HepG2 (cell line): ENCODE results near the gene GJC2. TPM values are rescaled to one million over a fixed set of nuclear protein-coding genes. Genes with fewer than 3 reads are reported as not detected.

ENCODE experiments used
- CBX1 ChIP-seq: IDR thresholded peaks from one replicate; pipeline ENCODE4 v1.6.1; 2016; ENCODE audit warnings: antibody characterized with exemption, low read depth
- GZF1 ChIP-seq: sonication (generic); formaldehyde crosslinking; IDR thresholded peaks from 2 replicates; pipeline ENCODE4 v1.5.1; 2020; ENCODE audit warnings: mild to moderate bottlenecking, missing genetic modification reagents
- IRF2 ChIP-seq: IDR thresholded peaks from 2 replicates; pipeline ENCODE4 v1.6.1; 2018; ENCODE audit warnings: missing genetic modification reagents, missing compliant biosample characterization
- KLF11 ChIP-seq: IDR thresholded peaks from 2 replicates; pipeline ENCODE4 v1.6.1; 2016; ENCODE audit warnings: missing compliant biosample characterization
- MIER3 ChIP-seq: IDR thresholded peaks from 2 replicates; pipeline ENCODE4 v1.6.1; 2016; ENCODE audit warnings: missing compliant biosample characterization, borderline replicate concordance
- MTA1 ChIP-seq: sonication (generic); formaldehyde crosslinking; IDR thresholded peaks from 2 replicates; pipeline ENCODE4 v1.4.0; 2020; ENCODE audit warnings: missing genetic modification reagents, mild to moderate bottlenecking, borderline replicate concordance
- MYPOP ChIP-seq: sonication (generic); formaldehyde crosslinking; IDR thresholded peaks from 2 replicates; pipeline ENCODE4 v1.8.1; 2023; ENCODE audit warnings: mild to moderate bottlenecking, moderate library complexity, missing genetic modification reagents
- NCOR1 ChIP-seq: fragments of 200-600 bp; sonication (generic); IDR thresholded peaks from 2 replicates; pipeline ENCODE4 v1.7.0; 2017; ENCODE audit warnings: antibody characterized with exemption, low read length, borderline replicate concordance
- SP140L ChIP-seq: sonication (generic); formaldehyde crosslinking; IDR thresholded peaks from 2 replicates; pipeline ENCODE4 v1.4.0; 2020; ENCODE audit warnings: missing genetic modification reagents, borderline replicate concordance
- TERF1 ChIP-seq: sonication (generic); formaldehyde crosslinking; IDR thresholded peaks from 2 replicates; pipeline ENCODE4 v1.8.0; 2022; ENCODE audit warnings: mild to moderate bottlenecking, missing genetic modification reagents, moderate library complexity
- ZFP1 ChIP-seq: IDR thresholded peaks from 2 replicates; pipeline ENCODE4 v1.6.1; 2016
- ZNF136 ChIP-seq: sonication (generic); formaldehyde crosslinking; IDR thresholded peaks from 2 replicates; pipeline ENCODE4 v1.8.1; 2022; ENCODE audit warnings: low read depth, mild to moderate bottlenecking, moderate library complexity, missing genetic modification reagents
- ZNF24 ChIP-seq: fragments of 450-650 bp; IDR thresholded peaks from 2 replicates; pipeline ENCODE4 v1.6.1; 2017; ENCODE audit warnings: antibody characterized with exemption, mild to moderate bottlenecking
- ZNF331 ChIP-seq: sonication (generic); formaldehyde crosslinking; IDR thresholded peaks from 2 replicates; pipeline ENCODE4 v1.4.0; 2020; ENCODE audit warnings: missing genetic modification reagents
- ZNF383 ChIP-seq: sonication (generic); formaldehyde crosslinking; IDR thresholded peaks from 2 replicates; pipeline ENCODE4 v1.4.0; 2020; ENCODE audit warnings: missing genetic modification reagents, mild to moderate bottlenecking, borderline replicate concordance
- ZNF550 ChIP-seq: sonication (generic); formaldehyde crosslinking; IDR thresholded peaks from 2 replicates; pipeline ENCODE4 v1.4.0; 2020; ENCODE audit warnings: mild to moderate bottlenecking, missing genetic modification reagents, borderline replicate concordance
- ZNF558 ChIP-seq: sonication (generic); formaldehyde crosslinking; IDR thresholded peaks from 2 replicates; pipeline ENCODE4 v1.9.0; 2022; ENCODE audit warnings: mild to moderate bottlenecking, missing genetic modification reagents, borderline replicate concordance
- ZNF577 ChIP-seq: sonication (generic); formaldehyde crosslinking; IDR thresholded peaks from 2 replicates; pipeline ENCODE4 v1.4.0; 2020; ENCODE audit warnings: mild to moderate bottlenecking, low read depth, missing genetic modification reagents, borderline replicate concordance
- ZNF768 ChIP-seq: sonication (generic); formaldehyde crosslinking; IDR thresholded peaks from 2 replicates; pipeline ENCODE4 v1.4.0; 2020; ENCODE audit warnings: missing genetic modification reagents
- ZNF878 ChIP-seq: sonication (generic); formaldehyde crosslinking; IDR thresholded peaks from 2 replicates; pipeline ENCODE4 v1.8.1; 2023; ENCODE audit warnings: mild to moderate bottlenecking, missing genetic modification reagents, moderate library complexity
- polyA plus RNA-seq, 8 experiments: library from polyadenylated mRNA; depleted of rRNA in 3 of 8; stranded (reverse) in 7 of 8; unstranded in 1 of 8; fragments of >200 nt; fragmentation: Illumina TruSeq in 4 of 8; extraction: Trizol in 4 of 8; gene quantifications; 2 replicates each; pipeline versions ENCODE4 v1.2.1 to v1.2.3, GENCODE V29; 2011 to 2016; ENCODE audit warnings: low read depth in 4 of 8, missing spikeins in 1 of 8, mixed read lengths in 1 of 8; ENCODE audit not compliant: insufficient read depth in 1 of 8
- total RNA-seq, 5 experiments: library from RNA; depleted of rRNA; stranded (reverse); fragments of >200 nt; fragmentation: Illumina TruSeq; extraction: Trizol; gene quantifications; 2 replicates each; pipeline ENCODE4 v1.2.3, GENCODE V29; 2016; ENCODE audit warnings: low read depth in 1 of 5
- TF ChIP-seq, protein P1 (sequence below): IDR thresholded peaks from 2 replicates; pipeline ENCODE4 v1.6.1; 2012; ENCODE audit warnings: low read depth, low read length, improper control_type of control experiment
- TF ChIP-seq, protein P2 (sequence below): sonication (generic); formaldehyde crosslinking; conservative IDR thresholded peaks from 2 replicates; pipeline ENCODE4 v1.8.0; 2022; ENCODE audit warnings: low read depth, missing genetic modification reagents
- TF ChIP-seq, protein P3 (sequence below): sonication (generic); formaldehyde crosslinking; IDR thresholded peaks from 2 replicates; pipeline ENCODE4 v1.5.0; 2020; ENCODE audit warnings: missing genetic modification reagents

Gene GJC2
- total and polyA plus RNA-seq, 2 of the 13 experiments (the other 11 are each of a cell fraction or from before 2014, with no cell fraction given) = 1.6 to 3.8 TPM

- TF ChIP-seq ZNF878 (CRISPR knock-in tag) (peak; percentile 67; the same call in 1 of the 2 replicates), IRF2 (CRISPR knock-in tag) (peak; percentile 95), ZNF136 (CRISPR knock-in tag) (peak; percentile 85; the same call in 1 of the 2 replicates), MIER3 (peak; percentile 75; the same call in 1 of the 2 replicates), MTA1 (CRISPR knock-in tag) (peak; percentile 74; the same call in 1 of the 2 replicates), GZF1 (CRISPR knock-in tag) (peak; percentile 97), ZNF24 (no peak), ZNF558 (CRISPR knock-in tag) (no peak), ZNF550 (CRISPR knock-in tag) (no peak), NCOR1 (no peak), CBX1 (peak; percentile 69), MYPOP (CRISPR knock-in tag) (peak; percentile 75; the same call in 1 of the 2 replicates), ZNF331 (CRISPR knock-in tag) (peak; percentile 87), ZFP1 (CRISPR knock-in tag) (peak; percentile 56; the same call in 1 of the 2 replicates), ZNF768 (0 out of 2 replicates have a peak, but pooled peaks have one; percentile 28), SP140L (no peak), ZNF383 (CRISPR knock-in tag) (0 out of 2 replicates have a peak, but pooled peaks have one; percentile 74), ZNF577 (CRISPR knock-in tag) (0 out of 2 replicates have a peak, but pooled peaks have one; percentile 35), KLF11 (no peak), TERF1 (CRISPR knock-in tag) (no peak)
- TF ChIP-seq, protein P1, sequence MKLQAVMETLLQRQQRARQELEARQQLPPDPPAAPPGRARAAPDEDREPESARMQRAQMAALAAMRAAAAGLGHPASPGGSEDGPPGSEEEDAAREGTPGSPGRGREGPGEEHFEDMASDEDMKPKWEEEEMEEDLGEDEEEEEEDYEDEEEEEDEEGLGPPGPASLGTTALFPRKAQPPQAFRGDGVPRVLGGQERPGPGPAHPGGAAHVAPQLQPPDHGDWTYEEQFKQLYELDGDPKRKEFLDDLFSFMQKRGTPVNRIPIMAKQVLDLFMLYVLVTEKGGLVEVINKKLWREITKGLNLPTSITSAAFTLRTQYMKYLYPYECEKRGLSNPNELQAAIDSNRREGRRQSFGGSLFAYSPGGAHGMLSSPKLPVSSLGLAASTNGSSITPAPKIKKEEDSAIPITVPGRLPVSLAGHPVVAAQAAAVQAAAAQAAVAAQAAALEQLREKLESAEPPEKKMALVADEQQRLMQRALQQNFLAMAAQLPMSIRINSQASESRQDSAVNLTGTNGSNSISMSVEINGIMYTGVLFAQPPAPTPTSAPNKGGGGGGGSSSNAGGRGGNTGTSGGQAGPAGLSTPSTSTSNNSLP = peak; percentile 41; the same call in 1 of the 2 replicates
- TF ChIP-seq, protein P2, sequence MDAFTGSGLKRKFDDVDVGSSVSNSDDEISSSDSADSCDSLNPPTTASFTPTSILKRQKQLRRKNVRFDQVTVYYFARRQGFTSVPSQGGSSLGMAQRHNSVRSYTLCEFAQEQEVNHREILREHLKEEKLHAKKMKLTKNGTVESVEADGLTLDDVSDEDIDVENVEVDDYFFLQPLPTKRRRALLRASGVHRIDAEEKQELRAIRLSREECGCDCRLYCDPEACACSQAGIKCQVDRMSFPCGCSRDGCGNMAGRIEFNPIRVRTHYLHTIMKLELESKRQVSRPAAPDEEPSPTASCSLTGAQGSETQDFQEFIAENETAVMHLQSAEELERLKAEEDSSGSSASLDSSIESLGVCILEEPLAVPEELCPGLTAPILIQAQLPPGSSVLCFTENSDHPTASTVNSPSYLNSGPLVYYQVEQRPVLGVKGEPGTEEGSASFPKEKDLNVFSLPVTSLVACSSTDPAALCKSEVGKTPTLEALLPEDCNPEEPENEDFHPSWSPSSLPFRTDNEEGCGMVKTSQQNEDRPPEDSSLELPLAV (CRISPR knock-in tag) = no peak
- TF ChIP-seq, protein P3, sequence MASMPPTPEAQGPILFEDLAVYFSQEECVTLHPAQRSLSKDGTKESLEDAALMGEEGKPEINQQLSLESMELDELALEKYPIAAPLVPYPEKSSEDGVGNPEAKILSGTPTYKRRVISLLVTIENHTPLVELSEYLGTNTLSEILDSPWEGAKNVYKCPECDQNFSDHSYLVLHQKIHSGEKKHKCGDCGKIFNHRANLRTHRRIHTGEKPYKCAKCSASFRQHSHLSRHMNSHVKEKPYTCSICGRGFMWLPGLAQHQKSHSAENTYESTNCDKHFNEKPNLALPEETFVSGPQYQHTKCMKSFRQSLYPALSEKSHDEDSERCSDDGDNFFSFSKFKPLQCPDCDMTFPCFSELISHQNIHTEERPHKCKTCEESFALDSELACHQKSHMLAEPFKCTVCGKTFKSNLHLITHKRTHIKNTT (CRISPR knock-in tag) = no peak
These were observed 40.4 kb upstream of the GJC2 start, which contains the start of gene MRPL55 (continued) for GRCh38 chr1:228109073-228109961.
